GM19240 (cell line): ENCODE data around the gene TKT.
"Not testable (repeated sequence)": the region's sequence is repeated elsewhere in the genome, so short reads cannot be mapped to it uniquely, and the experiment has no call there.

ENCODE experiments used
- DNase-seq: peaks from one replicate; pipeline ENCODE4 v3.0.0; 2011; ENCODE audit warnings: low spot score; ENCODE audit not compliant: insufficient read length

TKT gene

GRCh38 chr3:53255775-53256703 lies at the start of gene TKT:
Gene TKT (minus strand): TSS chr3:53256022. CDS start chr3:53255942, 80 bp downstream.
- peak; percentile 82 for DNase-seq

GRCh38 chr3:53303957-53304356 lies 48.1 kb upstream of the TKT start:
- no peak for DNase-seq

- DNase-seq = no peak
Observed at GRCh38 chr3:53303549-53303948, 47.7 kb upstream of the TKT start.

GRCh38 chr3:53300826-53301225 lies 45.0 kb upstream of the TKT start:
- DNase-seq = no peak

- peak; percentile 24 for DNase-seq
Observed at GRCh38 chr3:53299611-53300023, 43.8 kb upstream of the TKT start.

GRCh38 chr3:53295410-53295809 lies 39.6 kb upstream of the TKT start:
- DNase-seq = no peak

GRCh38 chr3:53293867-53294266 lies 38.0 kb upstream of the TKT start:
- DNase-seq = no peak

GRCh38 chr3:53288214-53288613 lies 32.4 kb upstream of the TKT start:
- DNase-seq = no peak

- no peak for DNase-seq
Observed at GRCh38 chr3:53287131-53287629, 31.4 kb upstream of the TKT start.

- DNase-seq = no peak
Observed at GRCh38 chr3:53286727-53287126, 30.9 kb upstream of the TKT start.

GRCh38 chr3:53282581-53282980 lies 26.8 kb upstream of the TKT start:
- no peak for DNase-seq

GRCh38 chr3:53278667-53279066 lies 22.8 kb upstream of the TKT start:
- DNase-seq = no peak

GRCh38 chr3:53274938-53275605 lies 19.2 kb upstream of the TKT start:
- no peak for DNase-seq

GRCh38 chr3:53273146-53273670 lies 17.4 kb upstream of the TKT start:
- no peak for DNase-seq

GRCh38 chr3:53269888-53270880 lies 14.4 kb upstream of the TKT start:
- DNase-seq = no peak

- DNase-seq = not testable (repeated sequence)
Observed at GRCh38 chr3:53269193-53269592, 13.4 kb upstream of the TKT start.

GRCh38 chr3:53267766-53268165 lies 11.9 kb upstream of the TKT start:
- no peak for DNase-seq

GRCh38 chr3:53264718-53265117 lies 8.9 kb upstream of the TKT start:
- DNase-seq = no peak

- DNase-seq = no peak
Observed at GRCh38 chr3:53263907-53264306, 8.1 kb upstream of the TKT start.

GRCh38 chr3:53261712-53262111 lies 5.9 kb upstream of the TKT start:
- DNase-seq = no peak

- DNase-seq = no peak
Observed at GRCh38 chr3:53260286-53260785, 4.5 kb upstream of the TKT start.
